Keratinocyte (primary cell): ENCODE results near the gene CHCHD5. TPM values are rescaled to one million over a fixed set of nuclear protein-coding genes. Genes with fewer than 3 reads are reported as not detected.

ENCODE experiments used
- DNase-seq: peaks from one replicate; pipeline ENCODE4 v3.0.0-alpha.2; 2011; ENCODE audit warnings: low read depth, missing footprints, low spot score
- FAIRE-seq: peaks from 2 replicates; lab custom pipeline; 2011; peaks lifted over from hg19 to GRCh38; lab: Jason Lieb, UNC
- H2AFZ ChIP-seq: 2 replicates; pipeline ENCODE4 v1.6.0; 2012; ENCODE audit warnings: low read length, control low read depth, inconsistent platforms; ENCODE audit not compliant: control insufficient read depth
- H3K27ac ChIP-seq: 2 replicates; pipeline ENCODE4 v1.5.1; 2011; ENCODE audit warnings: low read length; ENCODE audit not compliant: control insufficient read depth, insufficient read depth
- H3K27me3 ChIP-seq: 3 replicates; pipeline ENCODE4 v1.6.0; 2011; ENCODE audit warnings: low read length; ENCODE audit not compliant: control insufficient read depth, insufficient read depth; ENCODE audit errors: extremely low read depth
- H3K36me3 ChIP-seq, 2 experiments: 2 replicates in 1 of 2; 3 replicates in 1 of 2; pipeline ENCODE4 v1.5.1; 2011; ENCODE audit warnings: low read length in 2 of 2, mild to moderate bottlenecking in 1 of 2; ENCODE audit not compliant: control insufficient read depth in 2 of 2, insufficient read depth in 2 of 2; ENCODE audit errors: extremely low read depth in 1 of 2
- H3K4me1 ChIP-seq: 3 replicates; pipeline ENCODE4 v1.5.1; 2011; ENCODE audit warnings: low read length; ENCODE audit not compliant: control insufficient read depth, insufficient read depth; ENCODE audit errors: extremely low read depth
- H3K4me2 ChIP-seq: 3 replicates; pipeline ENCODE4 v1.6.0; 2011; ENCODE audit warnings: low read depth, low read length; ENCODE audit not compliant: control insufficient read depth, insufficient read depth; ENCODE audit errors: extremely low read depth
- H3K4me3 ChIP-seq, 3 experiments: fragments of 200-600 bp in 1 of 3; sonication (generic) in 1 of 3; 2 replicates in 2 of 3; 3 replicates in 1 of 3; pipeline ENCODE4 v1.5.1; 2011 to 2016; ENCODE audit warnings: low read length in 3 of 3, mild to moderate bottlenecking in 3 of 3, control low read depth in 2 of 3, inconsistent platforms in 1 of 3, low read depth in 1 of 3, mixed read lengths in 1 of 3, mixed run types in 1 of 3, moderate library complexity in 1 of 3; ENCODE audit not compliant: control insufficient read depth in 2 of 3, insufficient read depth in 2 of 3; ENCODE audit errors: extremely low read depth in 1 of 3
- H3K79me2 ChIP-seq: 2 replicates; pipeline ENCODE4 v1.6.0; 2012; ENCODE audit warnings: low read length; ENCODE audit not compliant: control insufficient read depth, insufficient read depth
- H3K9ac ChIP-seq: 3 replicates; pipeline ENCODE4 v1.6.0; 2011; ENCODE audit warnings: low read length; ENCODE audit not compliant: control insufficient read depth, insufficient read depth; ENCODE audit errors: extremely low read depth
- H3K9me1 ChIP-seq: 3 replicates; pipeline ENCODE4 v1.6.0; 2011; ENCODE audit warnings: low read length; ENCODE audit not compliant: control insufficient read depth, insufficient read depth; ENCODE audit errors: extremely low read depth
- H3K9me3 ChIP-seq: 2 replicates; pipeline ENCODE4 v1.5.1; 2012; ENCODE audit warnings: low read depth, low read length; ENCODE audit not compliant: control insufficient read depth
- H4K20me1 ChIP-seq: 3 replicates; pipeline ENCODE4 v1.6.0; 2011; ENCODE audit warnings: low read length; ENCODE audit not compliant: control insufficient read depth, insufficient read depth; ENCODE audit errors: extremely low read depth
- EZH2 ChIP-seq: IDR thresholded peaks from one replicate; pipeline ENCODE4 v1.6.1; 2012; ENCODE audit warnings: inconsistent platforms, mild to moderate bottlenecking, low read length, moderate library complexity
- dilution Hi-C: fragments of 300-500 bp; cut with MboI; formaldehyde crosslinking; loops from one replicate; pipeline ENCODE4 v1.7.0; 2020; ENCODE audit warnings: low sequenced_read_pairs; ENCODE audit not compliant: extremely low pct_ligation_motif_present
- polyA plus RNA-seq, 5 experiments: library from polyadenylated mRNA; depleted of rRNA in 3 of 5; stranded (reverse) in 3 of 5; stranded (forward) in 1 of 5; unstranded in 1 of 5; fragments of >200 nt; gene quantifications; 1 replicate in 1 of 5; 2 replicates in 3 of 5; 3 replicates in 1 of 5; pipeline versions ENCODE4 v1.2.1 to v1.2.3, GENCODE V29; 2011 to 2012; ENCODE audit warnings: missing spikeins in 2 of 5, low read depth in 1 of 5, low replicate concordance in 1 of 5
- TF ChIP-seq, protein P1 (sequence below), 3 experiments: IDR thresholded peaks in 1 of 3; conservative IDR thresholded peaks in 1 of 3; optimal IDR thresholded peaks in 1 of 3; 2 replicates in 2 of 3; 3 replicates in 1 of 3; pipeline versions ENCODE3 to v1.5.1; 2011; ENCODE audit warnings: low read length in 3 of 3, mild to moderate bottlenecking in 3 of 3, moderate library complexity in 2 of 3, control low read depth in 1 of 3, inconsistent platforms in 1 of 3; ENCODE audit not compliant: insufficient read depth in 2 of 3; ENCODE audit errors: extremely low read depth in 1 of 3

Gene CHCHD5
- polyA plus RNA-seq, 1 donor (not counting 4 experiments of a cell fraction or from before 2014, with no cell fraction given), result 17.6 TPM

DNA sequence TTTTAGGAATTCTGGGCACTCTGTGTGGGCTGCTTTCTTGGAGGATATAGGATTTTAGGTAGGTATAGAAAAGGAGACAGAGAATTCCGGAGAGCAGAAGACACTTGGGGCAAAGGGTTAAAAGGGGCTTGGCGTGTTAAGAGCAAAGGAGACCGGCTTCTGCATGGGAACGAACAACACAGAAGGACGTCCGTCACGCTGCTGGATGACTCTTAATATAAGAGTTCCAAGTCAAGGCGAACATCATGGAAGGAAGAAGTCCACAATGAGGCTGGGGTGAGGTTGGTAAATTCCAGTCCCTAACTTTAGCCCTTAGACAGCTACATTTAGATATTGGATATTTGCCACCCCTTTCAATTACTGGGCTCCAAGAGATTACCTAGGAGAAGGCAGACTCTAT is 45.4 kb downstream of the CHCHD5 start:
- H4K20me1 ChIP-seq, result no peaks in the 10 kb centered on the region
- H3K27ac ChIP-seq, result no peak overlapping the region
- DNase-seq (no peak), FAIRE-seq (no peak)
- TF ChIP-seq, protein P1, sequence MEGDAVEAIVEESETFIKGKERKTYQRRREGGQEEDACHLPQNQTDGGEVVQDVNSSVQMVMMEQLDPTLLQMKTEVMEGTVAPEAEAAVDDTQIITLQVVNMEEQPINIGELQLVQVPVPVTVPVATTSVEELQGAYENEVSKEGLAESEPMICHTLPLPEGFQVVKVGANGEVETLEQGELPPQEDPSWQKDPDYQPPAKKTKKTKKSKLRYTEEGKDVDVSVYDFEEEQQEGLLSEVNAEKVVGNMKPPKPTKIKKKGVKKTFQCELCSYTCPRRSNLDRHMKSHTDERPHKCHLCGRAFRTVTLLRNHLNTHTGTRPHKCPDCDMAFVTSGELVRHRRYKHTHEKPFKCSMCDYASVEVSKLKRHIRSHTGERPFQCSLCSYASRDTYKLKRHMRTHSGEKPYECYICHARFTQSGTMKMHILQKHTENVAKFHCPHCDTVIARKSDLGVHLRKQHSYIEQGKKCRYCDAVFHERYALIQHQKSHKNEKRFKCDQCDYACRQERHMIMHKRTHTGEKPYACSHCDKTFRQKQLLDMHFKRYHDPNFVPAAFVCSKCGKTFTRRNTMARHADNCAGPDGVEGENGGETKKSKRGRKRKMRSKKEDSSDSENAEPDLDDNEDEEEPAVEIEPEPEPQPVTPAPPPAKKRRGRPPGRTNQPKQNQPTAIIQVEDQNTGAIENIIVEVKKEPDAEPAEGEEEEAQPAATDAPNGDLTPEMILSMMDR (optimal IDR thresholded peaks at IDR 0.05 in 1 of 3, IDR thresholded peaks at IDR 0.05 in 1 of 3, conservative IDR thresholded peaks at IDR 0.05 in 1 of 3; ENCODE audit: extremely low read depth in 1 of 3, insufficient read depth in 2 of 3, low read length in 3 of 3), result no peak
- no peak for TF ChIP-seq EZH2
- no peak overlapping the region for H2AFZ ChIP-seq
- H3K4me3 ChIP-seq, result no peak overlapping the region
- H3K9me3 ChIP-seq, result no peaks in the 10 kb centered on the region
- no peaks in the 10 kb centered on the region for H3K27me3 ChIP-seq
- no peaks in the 10 kb centered on the region for H3K9me1 ChIP-seq
- dilution Hi-C loops, result no loop called here
- no peaks in the 10 kb centered on the region for H3K36me3 ChIP-seq
- no peak overlapping the region for H3K4me2 ChIP-seq
- H3K4me1 ChIP-seq, result peaks cover 49% of the 10 kb centered on the region
- H3K79me2 ChIP-seq, result no peaks in the 10 kb centered on the region
- no peak overlapping the region for H3K9ac ChIP-seq

- Histone ChIP-seq H4K20me1 (no peaks in the 10 kb centered on the region), H3K79me2 (no peaks in the 10 kb centered on the region), H3K4me3 (no peak overlapping the region), H3K27ac (no peak overlapping the region), H3K4me1 (peaks cover 45% of the 10 kb centered on the region), H3K36me3 (no peaks in the 10 kb centered on the region), H2AFZ (no peak overlapping the region), H3K4me2 (no peak overlapping the region), H3K27me3 (no peaks in the 10 kb centered on the region), H3K9ac (no peak overlapping the region), H3K9me3 (no peaks in the 10 kb centered on the region), H3K9me1 (no peaks in the 10 kb centered on the region)
- TF ChIP-seq, protein P1 (optimal IDR thresholded peaks at IDR 0.05 in 1 of 3, IDR thresholded peaks at IDR 0.05 in 1 of 3, conservative IDR thresholded peaks at IDR 0.05 in 1 of 3; ENCODE audit: extremely low read depth in 1 of 3, insufficient read depth in 2 of 3, low read length in 3 of 3), result no peak
- no peak for TF ChIP-seq EZH2
- no peak for FAIRE-seq
- DNase-seq, result no peak
- dilution Hi-C loops, result no loop called here
Observed at GRCh38 chr2:112630268-112630667, 45.9 kb downstream of the CHCHD5 start.
